Psoas muscle (tissue), 8 donors: Measurements from ENCODE around the gene RAF1. TPM values are rescaled to one million over a fixed set of nuclear protein-coding genes. Genes with fewer than 3 reads are reported as not detected.

ENCODE experiments used
- ATAC-seq, 4 donors: fragments of 200-7000 bp; cut with Tn5 transposase; one replicate each; pipeline ENCODE4 v1.9.1; 2020; ENCODE audit warnings: moderate library complexity in 3 of 4, mild to moderate bottlenecking in 2 of 4
- DNase-seq, 2 donors: peaks; one replicate each; pipeline ENCODE4 v3.0.0-alpha.2; 2020
- H3K27ac ChIP-seq: fragments of 200-600 bp; one replicate; pipeline ENCODE4 v1.8.0; 2022
- H3K27me3 ChIP-seq, 3 donors: fragments of 200-600 bp in 1 of 3; one replicate each; pipeline versions ENCODE4 v1.6.1 to v1.8.0; 2013 to 2022; ENCODE audit warnings: low read length in 2 of 3, mild to moderate bottlenecking in 2 of 3, moderate library complexity in 1 of 3; ENCODE audit not compliant: insufficient read depth in 3 of 3
- H3K36me3 ChIP-seq, 2 donors: fragments of 200-600 bp in 1 of 2; one replicate each; pipeline versions ENCODE4 v1.6.1 to v1.8.0; 2013 to 2022; ENCODE audit warnings: low read depth in 1 of 2, mild to moderate bottlenecking in 1 of 2, moderate library complexity in 1 of 2; ENCODE audit not compliant: insufficient read depth in 1 of 2
- H3K4me1 ChIP-seq: fragments of 200-600 bp; one replicate; pipeline ENCODE4 v1.8.0; 2022
- H3K4me3 ChIP-seq: fragments of 200-600 bp; one replicate; pipeline ENCODE4 v1.8.0; 2022; ENCODE audit warnings: mild to moderate bottlenecking
- H3K9me3 ChIP-seq: fragments of 200-600 bp; one replicate; pipeline ENCODE4 v1.8.0; 2022
- WGBS, 3 donors: extraction: QIAGEN DNeasy Blood & Tissue Kit; methylation state at CpG; one replicate each; pipeline versions ENCODE4 v1.1.6 to v1.1.7; 2013; 5-methylcytosine and 5-hydroxymethylcytosine counted together
- intact Hi-C, 2 donors: fragments of 100-400 bp; cut with DNase I; formaldehyde crosslinking; loops; one replicate each; pipeline versions ENCODE4 v1.11.0 to v1.14.2; 2022
- polyA plus RNA-seq, 3 donors: library from polyadenylated mRNA; stranded (reverse); fragments of 200-250 nt; gene quantifications; one replicate each; pipeline ENCODE4 v1.2.3, GENCODE V29; 2013
- total RNA-seq, 4 donors: library from RNA; stranded (reverse); fragmentation: NEBNext Ultra II Directional in 2 of 4; extraction: Animal tissue kit (Norgen Biotek cat#: 25700) in 2 of 4; gene quantifications; one replicate each; pipeline versions ENCODE4 v1.2.1 to v1.2.4, GENCODE V29; 2021 to 2023
- TF ChIP-seq, protein P1 (sequence below): fragments of 200-600 bp; IDR thresholded peaks from one replicate; pipeline ENCODE4 v1.8.0; 2022; ENCODE audit warnings: antibody characterized with exemption
- donor health status: healthy with polysubstance abuse.
- donor health status: DM: no; HTN: no; CAD: no; lungs with moderate emphysema.
- donor health status: Bipolar disorder and iron deficiency.
- donor health status: healthy.
- donor health status: DM: yes; HTN: yes; CAD: no.
- donor health status: DM: no; HTN: no; CAD: no.
- donor health status: DM: no; HTN: no; CAD: no.
- donor health status: DM: yes; HTN: yes; CAD: no.

Gene RAF1
- total and polyA plus RNA-seq, 7 donors = 87.2 to 391 (median 155) TPM

DNA sequence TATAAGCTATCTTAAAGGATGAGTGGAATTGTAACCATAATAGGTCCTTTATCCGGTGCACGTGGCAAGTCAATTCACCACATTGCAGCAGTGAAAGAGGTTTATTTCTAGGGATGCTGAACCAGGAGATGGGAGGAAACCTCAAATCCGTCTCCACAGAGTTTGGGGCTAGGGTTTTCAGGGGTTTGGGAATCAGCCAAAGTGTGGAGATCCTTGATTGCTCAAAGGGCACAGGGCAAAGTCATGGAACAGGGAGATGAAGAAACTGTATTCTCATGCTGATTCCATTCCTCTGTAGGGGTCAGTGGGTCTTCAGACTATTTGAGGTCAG lies 7.2 kb upstream of the RAF1 start:
- H3K27me3 ChIP-seq = no peaks in the 10 kb centered on the region
- H3K4me1 ChIP-seq = no peaks in the 10 kb centered on the region
- TF ChIP-seq, protein P1, sequence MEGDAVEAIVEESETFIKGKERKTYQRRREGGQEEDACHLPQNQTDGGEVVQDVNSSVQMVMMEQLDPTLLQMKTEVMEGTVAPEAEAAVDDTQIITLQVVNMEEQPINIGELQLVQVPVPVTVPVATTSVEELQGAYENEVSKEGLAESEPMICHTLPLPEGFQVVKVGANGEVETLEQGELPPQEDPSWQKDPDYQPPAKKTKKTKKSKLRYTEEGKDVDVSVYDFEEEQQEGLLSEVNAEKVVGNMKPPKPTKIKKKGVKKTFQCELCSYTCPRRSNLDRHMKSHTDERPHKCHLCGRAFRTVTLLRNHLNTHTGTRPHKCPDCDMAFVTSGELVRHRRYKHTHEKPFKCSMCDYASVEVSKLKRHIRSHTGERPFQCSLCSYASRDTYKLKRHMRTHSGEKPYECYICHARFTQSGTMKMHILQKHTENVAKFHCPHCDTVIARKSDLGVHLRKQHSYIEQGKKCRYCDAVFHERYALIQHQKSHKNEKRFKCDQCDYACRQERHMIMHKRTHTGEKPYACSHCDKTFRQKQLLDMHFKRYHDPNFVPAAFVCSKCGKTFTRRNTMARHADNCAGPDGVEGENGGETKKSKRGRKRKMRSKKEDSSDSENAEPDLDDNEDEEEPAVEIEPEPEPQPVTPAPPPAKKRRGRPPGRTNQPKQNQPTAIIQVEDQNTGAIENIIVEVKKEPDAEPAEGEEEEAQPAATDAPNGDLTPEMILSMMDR = no peak
- ATAC-seq = no peak
- no peaks in the 10 kb centered on the region for H3K9me3 ChIP-seq
- no peak for DNase-seq
- WGBS, 3 donors = 83 to 93% (median 91%) methylated on average over 3 of the region's 3 CpGs
- H3K4me3 ChIP-seq = no peak overlapping the region
- H3K36me3 ChIP-seq = no peaks in the 10 kb centered on the region
- no peak overlapping the region for H3K27ac ChIP-seq
- intact Hi-C loops = no loop called here

DNA sequence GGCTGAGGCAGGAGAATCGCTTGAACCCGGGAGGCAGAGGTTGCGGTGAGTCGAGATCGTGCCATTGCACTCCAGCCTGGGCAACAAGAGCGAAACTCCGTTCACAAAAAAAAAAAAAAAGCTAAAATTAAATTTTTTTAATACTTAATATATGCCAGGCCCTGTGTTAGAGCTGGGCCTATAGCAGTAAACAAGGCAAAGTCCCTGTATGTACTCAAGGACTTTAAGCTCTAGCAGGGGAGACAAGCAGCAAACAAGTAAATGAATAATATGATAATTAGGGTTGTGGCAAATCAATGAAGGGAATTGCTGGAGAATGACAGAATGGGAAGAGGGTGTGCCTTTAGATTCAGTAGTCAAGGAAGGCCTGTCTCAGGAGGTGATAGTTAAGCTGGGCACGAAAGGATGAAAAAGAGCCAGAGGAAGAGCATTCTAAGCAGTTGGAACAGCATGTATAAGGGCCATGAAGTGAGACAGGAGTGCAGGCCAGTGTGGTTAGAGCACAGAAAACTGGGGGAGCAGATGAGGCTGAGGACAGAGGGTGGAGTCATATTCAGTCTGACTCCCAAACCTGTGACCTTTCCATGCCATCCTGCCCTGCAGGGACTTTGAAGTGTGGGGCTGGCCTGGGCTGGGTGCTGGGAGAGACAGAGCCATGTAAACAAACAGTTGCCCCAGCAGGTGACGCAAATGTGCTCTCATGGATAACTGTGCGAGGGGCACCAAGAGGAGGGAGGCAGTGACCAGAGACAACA lies 6.6 kb upstream of the RAF1 start:
- 83 to 94% (median 84%) methylated on average over 5 to 10 of the region's 10 CpGs for WGBS, 3 donors
- DNase-seq (no peak), ATAC-seq (no peak)
- Histone ChIP-seq H3K9me3 (no peaks in the 10 kb centered on the region), H3K4me3 (no peak overlapping the region), H3K4me1 (no peaks in the 10 kb centered on the region), H3K36me3 (no peaks in the 10 kb centered on the region), H3K27me3 (no peaks in the 10 kb centered on the region), H3K27ac (no peak overlapping the region)
- TF ChIP-seq, protein P1 = no peak
- intact Hi-C loops = no loop called here

DNA sequence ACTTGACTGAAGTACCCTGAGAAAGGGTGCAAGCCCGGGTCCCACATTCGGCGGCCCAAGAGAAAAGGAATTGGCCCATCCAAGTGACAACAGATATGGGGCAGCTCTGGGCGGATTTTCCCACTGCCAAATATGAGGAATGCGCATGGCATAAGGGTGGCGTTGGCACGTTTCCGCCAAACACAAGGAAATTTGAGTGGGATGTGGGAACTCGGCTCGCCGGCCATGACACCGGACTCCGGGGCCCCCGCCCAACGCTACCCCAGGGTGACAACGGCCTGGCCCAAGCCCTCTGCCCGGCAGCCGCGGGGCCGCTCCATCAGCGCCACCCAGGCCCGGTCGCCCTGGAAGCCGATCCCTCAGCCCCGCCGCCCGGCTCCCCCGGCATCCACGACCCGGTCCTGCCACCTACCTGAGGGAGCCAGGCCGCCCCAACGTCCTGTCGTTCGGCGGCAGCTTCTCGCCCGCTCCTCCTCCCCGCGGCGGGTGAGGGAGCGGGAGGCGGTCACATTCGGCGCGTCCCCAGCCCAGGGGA lies 449 bp downstream of the RAF1 start:
- Histone ChIP-seq H3K27me3 (no peaks in the 10 kb centered on the region), H3K27ac (peak overlapping the region; percentile 99), H3K9me3 (no peaks in the 10 kb centered on the region), H3K4me3 (peak overlapping the region; percentile 92), H3K4me1 (peaks cover 37% of the 10 kb centered on the region), H3K36me3 (no peaks in the 10 kb centered on the region)
- TF ChIP-seq, protein P1 = no peak
- ATAC-seq (peak; percentile 54 to 68 (median 64)), DNase-seq (peak; percentile 61 to 77)
- 0 to 1% (median 0%) methylated on average over 39 to 45 of the region's 45 CpGs for WGBS, 3 donors
- intact Hi-C loops = loop anchor here in 1 of 2 donors (5.0 kb wide), 1 partner anchor 36 kb away; no protein-coding TSS in a partner anchor

DNA sequence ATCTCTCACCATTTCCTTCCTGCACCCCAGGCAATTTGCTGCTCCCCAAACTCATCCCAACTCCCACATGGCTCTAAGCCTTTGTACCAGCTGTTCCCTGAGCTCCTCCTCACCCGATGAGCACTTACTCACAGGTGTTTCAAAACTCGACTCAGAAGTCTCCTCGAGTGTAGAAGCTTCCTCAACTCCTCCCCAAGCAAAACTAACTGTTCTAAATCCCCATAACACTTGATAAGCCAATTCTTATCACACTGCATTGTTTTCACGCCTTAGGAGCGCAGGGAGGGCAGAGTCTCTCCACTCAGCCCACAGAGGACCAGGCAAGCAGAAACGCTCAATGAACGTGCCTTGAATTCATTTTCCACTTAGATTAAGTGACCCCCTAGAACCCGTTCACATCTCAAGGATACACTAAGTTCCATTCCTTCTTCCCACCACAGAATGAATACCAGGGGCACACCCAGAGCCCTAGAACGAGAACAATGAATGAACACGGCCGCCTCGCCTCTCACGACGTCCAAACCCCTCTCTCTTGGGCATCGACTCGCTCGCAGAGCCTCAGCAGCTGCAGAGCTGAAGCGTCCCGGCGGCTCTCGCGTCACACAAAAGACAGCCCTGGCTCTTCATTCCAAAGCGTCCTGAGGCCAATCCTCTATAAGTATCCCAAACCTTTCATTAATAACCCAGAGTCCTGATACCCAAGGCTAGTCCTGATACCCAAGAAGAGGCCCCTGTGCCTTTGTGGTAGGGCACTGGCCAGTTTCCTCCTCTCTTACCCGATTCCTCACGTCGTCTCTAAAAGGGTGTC lies 1.1 kb downstream of the RAF1 start:
- Histone ChIP-seq H3K27ac (peak overlapping the region; percentile 99), H3K4me3 (peak overlapping the region; percentile 92), H3K4me1 (peaks cover 44% of the 10 kb centered on the region), H3K36me3 (no peaks in the 10 kb centered on the region), H3K9me3 (no peaks in the 10 kb centered on the region), H3K27me3 (no peaks in the 10 kb centered on the region)
- DNase-seq (peak; percentile 30 to 73), ATAC-seq (peak; percentile 41 to 58 (median 48))
- TF ChIP-seq, protein P1 = no peak
- intact Hi-C loops = loop anchor here in 1 of 2 donors (5.0 kb wide), 1 partner anchor 35 kb away; no protein-coding TSS in a partner anchor
- 0 to 1% (median 1%) methylated on average over 26 of the region's 26 CpGs for WGBS, 3 donors
